K562 (cell line): ENCODE measurements around the gene RGS14. TPM values are rescaled to one million over a fixed set of nuclear protein-coding genes. Genes with fewer than 3 reads are reported as not detected.

Experiments
- FOXK2 ChIP-seq, 2 experiments: fragments of 450-650 bp; IDR thresholded peaks in 1 of 2; conservative IDR thresholded peaks in 1 of 2; 2 replicates each; pipeline ENCODE4 v1.6.1; 2016; ENCODE audit warnings: low read depth in 2 of 2, mild to moderate bottlenecking in 1 of 2
- FUS ChIP-seq: fragments of 200-400 bp; formaldehyde crosslinking; optimal IDR thresholded peaks from 2 replicates; pipeline ENCODE3; 2017; ENCODE audit warnings: low read depth, low read length
- IRF9 ChIP-seq: fragments of 450-650 bp; IDR thresholded peaks from 2 replicates; pipeline ENCODE4 v1.6.1; 2016; ENCODE audit warnings: missing biosample characterization, missing genetic modification characterization
- MGA ChIP-seq: fragments of 450-650 bp; IDR thresholded peaks from 2 replicates; pipeline ENCODE4 v1.6.1; 2016; ENCODE audit warnings: mild to moderate bottlenecking, moderate library complexity
- ZBTB2 ChIP-seq: fragments of 450-650 bp; IDR thresholded peaks from 2 replicates; pipeline ENCODE4 v1.6.1; 2016; ENCODE audit warnings: antibody characterized with exemption
- ZBTB49 ChIP-seq: sonication (generic); formaldehyde crosslinking; IDR thresholded peaks from 2 replicates; pipeline ENCODE4 v1.8.0; 2022; ENCODE audit warnings: missing genetic modification reagents, mild to moderate bottlenecking, borderline replicate concordance
- polyA plus RNA-seq, 8 experiments: library from polyadenylated mRNA; depleted of rRNA in 4 of 8; stranded (reverse) in 5 of 8; unstranded in 3 of 8; fragments of >200 nt; fragmentation: Nextera tagmentation in 2 of 8; fragmentation: Illumina TruSeq in 1 of 8; extraction: Ambion mirVana in 2 of 8; extraction: Trizol in 1 of 8; gene quantifications; 2 replicates each; pipeline versions ENCODE4 v1.2.1 to v1.2.3, GENCODE V29; 2011 to 2014; ENCODE audit warnings: inconsistent platforms in 1 of 8, missing spikeins in 1 of 8
- total RNA-seq, 7 experiments: library from RNA; depleted of rRNA in 6 of 7; stranded (reverse); fragments of >200 nt in 6 of 7; fragmentation: Illumina TruSeq in 2 of 7; extraction: Trizol in 2 of 7; gene quantifications; 2 replicates each; pipeline versions ENCODE4 v1.2.1 to v1.2.3, GENCODE V29; 2011 to 2021; ENCODE audit warnings: low replicate concordance in 1 of 7

Gene RGS14
- total and polyA plus RNA-seq, 9 of the 15 experiments (the other 6 are each of a cell fraction or from before 2014, with no cell fraction given): 0.28 to 75.9 (median 34.5) TPM

GRCh38 chr5:177378884-177379883 lies 21.5 kb downstream of the RGS14 start (continued):
- no peak for TF ChIP-seq ZBTB49 (CRISPR knock-in tag)
- TF ChIP-seq FUS: no peak
- peak; percentile 66 for TF ChIP-seq IRF9 (tag)
- TF ChIP-seq MGA: peak; percentile 92
- TF ChIP-seq FOXK2 (conservative IDR thresholded peaks at IDR 0.05 in 1 of 2, IDR thresholded peaks at IDR 0.05 in 1 of 2; ENCODE audit: low read depth in 2 of 2): peak; percentile 61 to 64
- TF ChIP-seq ZBTB2: peak; percentile 85
